Panc1 (cell line): ENCODE measurements around the gene ABCG8. TPM values are rescaled to one million over a fixed set of nuclear protein-coding genes. Genes with fewer than 3 reads are reported as not detected.

Experiments
- ATAC-seq: fragments of 200-7000 bp; cut with Tn5 transposase; 2 replicates; pipeline ENCODE4 v1.9.1; 2020; ENCODE audit warnings: mild to moderate bottlenecking, moderate library complexity
- BruUV-seq: library from RNA; stranded (reverse); fragments of 400-500 nt; replicated peaks from 2 replicates; lab custom pipeline; 2021; lab: Mats Ljungman, UMichigan
- CTCF ChIA-PET: fragments of 300-600 bp; sonication (Branson Sonifier 250); formaldehyde crosslinking; loops from one replicate; lab custom pipeline; 2022; ENCODE audit warnings: antibody characterized with exemption; lab: Charles Lee
- POLR2A ChIA-PET: fragments of 300-600 bp; sonication (Branson Sonifier 250); formaldehyde crosslinking; loops from one replicate; lab custom pipeline; 2022; ENCODE audit warnings: antibody characterized with exemption; lab: Charles Lee
- DNase-seq: peaks from one replicate; pipeline ENCODE4 v3.0.0-alpha.2; 2010; ENCODE audit warnings: low read depth, low spot score
- H3K27ac ChIP-seq: 2 replicates; pipeline ENCODE4 v1.5.1; 2011; ENCODE audit warnings: mild to moderate bottlenecking, low read length, inconsistent platforms
- H3K27me3 ChIP-seq: fragments of 200-500 bp; sonication (Bioruptor generic); 2 replicates; pipeline ENCODE4 v1.6.0; 2014; ENCODE audit warnings: low read length, inconsistent platforms; ENCODE audit not compliant: control insufficient read depth, insufficient read depth
- H3K36me3 ChIP-seq: fragments of 200-500 bp; sonication (Bioruptor generic); 2 replicates; pipeline ENCODE4 v1.5.1; 2014; ENCODE audit warnings: inconsistent platforms, mild to moderate bottlenecking, low read length, moderate library complexity; ENCODE audit not compliant: control insufficient read depth, insufficient read depth
- H3K4me1 ChIP-seq: 2 replicates; pipeline ENCODE4 v1.5.1; 2011; ENCODE audit warnings: inconsistent platforms, mild to moderate bottlenecking, low read length, moderate library complexity; ENCODE audit not compliant: control insufficient read depth, insufficient read depth
- H3K4me3 ChIP-seq, 2 experiments: 2 replicates each; pipeline ENCODE4 v1.5.1; 2011 to 2012; ENCODE audit warnings: low read depth in 2 of 2, low read length in 2 of 2, mild to moderate bottlenecking in 2 of 2, inconsistent platforms in 1 of 2, moderate library complexity in 1 of 2
- H3K9me3 ChIP-seq: fragments of 200-500 bp; sonication (Bioruptor generic); 2 replicates; pipeline ENCODE4 v1.5.1; 2014; ENCODE audit warnings: low read depth, mild to moderate bottlenecking, inconsistent platforms, low read length, moderate library complexity; ENCODE audit not compliant: control insufficient read depth, insufficient read depth
- POLR2AphosphoS5 ChIP-seq: IDR thresholded peaks from 2 replicates; pipeline ENCODE4 v1.6.1; 2012; ENCODE audit warnings: mild to moderate bottlenecking, low read depth, low read length, moderate library complexity
- SIN3A ChIP-seq: IDR thresholded peaks from 2 replicates; pipeline ENCODE4 v1.6.1; 2012; ENCODE audit warnings: low read depth, mild to moderate bottlenecking, low read length, moderate library complexity, borderline replicate concordance; ENCODE audit not compliant: insufficient read depth
- TCF7L2 ChIP-seq: IDR thresholded peaks from 2 replicates; pipeline ENCODE4 v1.6.1; 2011; ENCODE audit warnings: mild to moderate bottlenecking, low read depth, low read length, inconsistent platforms
- in situ Hi-C: cut with HindIII; loops from 2 replicates; pipeline ENCODE4 v1.10.0; 2016; ENCODE audit warnings: low sequenced_read_pairs, low pct_unique_long_range_greater_than_20kb
- intact Hi-C: fragments of 100-400 bp; cut with micrococcal nuclease; formaldehyde crosslinking; loops from one replicate; pipeline ENCODE4 v1.10.0; 2022; ENCODE audit not compliant: unreplicated experiment
- total RNA-seq: library from RNA; stranded (reverse); gene quantifications from one replicate; pipeline ENCODE4 v1.2.1, GENCODE V29; 2021; ENCODE audit not compliant: unreplicated experiment
- TF ChIP-seq, protein P1 (sequence below): fragments of 450-650 bp; IDR thresholded peaks from 2 replicates; pipeline ENCODE4 v1.5.1; 2017; ENCODE audit warnings: mild to moderate bottlenecking
- TF ChIP-seq, protein P2 (sequence below), 2 experiments: IDR thresholded peaks; 2 replicates each; pipeline ENCODE4 v1.6.1; 2011 to 2012; ENCODE audit warnings: low read depth in 2 of 2, control low read depth in 1 of 2, low read length in 1 of 2, mild to moderate bottlenecking in 1 of 2, moderate library complexity in 1 of 2; ENCODE audit not compliant: insufficient read depth in 1 of 2

The ABCG8 gene
- total RNA-seq, 1 experiment from 2014 or later = 0.03 TPM

DNA sequence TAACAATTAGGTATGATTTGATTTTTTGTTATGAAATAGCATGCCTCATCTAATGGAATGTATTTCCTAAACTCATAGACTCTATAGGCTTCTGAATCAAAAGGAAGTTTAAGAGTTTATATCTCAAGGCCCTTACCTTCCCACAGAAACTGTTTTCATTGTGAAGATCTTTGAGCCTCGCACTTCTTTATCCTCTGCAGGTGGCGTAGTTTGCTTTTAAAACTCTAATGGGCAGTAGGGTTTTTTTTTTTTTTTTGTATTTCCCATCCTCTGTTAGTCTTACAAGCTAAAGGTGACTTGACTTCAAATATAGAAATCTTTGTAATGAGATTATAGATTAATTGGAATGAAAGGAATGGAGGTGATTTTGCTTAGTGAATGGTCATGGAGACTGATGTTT lies 36.6 kb upstream of the ABCG8 start:
- CTCF ChIA-PET = no interaction called here
- Histone ChIP-seq H3K4me3 (no peak overlapping the region), H3K4me1 (no peaks in the 10 kb centered on the region), H3K27me3 (no peaks in the 10 kb centered on the region), H3K27ac (no peak overlapping the region), H3K36me3 (no peaks in the 10 kb centered on the region), H3K9me3 (no peaks in the 10 kb centered on the region)
- no peak for ATAC-seq
- BruUV-seq = no TSS peak
- POLR2A ChIA-PET = no interaction called here
- TF ChIP-seq, protein P1, sequence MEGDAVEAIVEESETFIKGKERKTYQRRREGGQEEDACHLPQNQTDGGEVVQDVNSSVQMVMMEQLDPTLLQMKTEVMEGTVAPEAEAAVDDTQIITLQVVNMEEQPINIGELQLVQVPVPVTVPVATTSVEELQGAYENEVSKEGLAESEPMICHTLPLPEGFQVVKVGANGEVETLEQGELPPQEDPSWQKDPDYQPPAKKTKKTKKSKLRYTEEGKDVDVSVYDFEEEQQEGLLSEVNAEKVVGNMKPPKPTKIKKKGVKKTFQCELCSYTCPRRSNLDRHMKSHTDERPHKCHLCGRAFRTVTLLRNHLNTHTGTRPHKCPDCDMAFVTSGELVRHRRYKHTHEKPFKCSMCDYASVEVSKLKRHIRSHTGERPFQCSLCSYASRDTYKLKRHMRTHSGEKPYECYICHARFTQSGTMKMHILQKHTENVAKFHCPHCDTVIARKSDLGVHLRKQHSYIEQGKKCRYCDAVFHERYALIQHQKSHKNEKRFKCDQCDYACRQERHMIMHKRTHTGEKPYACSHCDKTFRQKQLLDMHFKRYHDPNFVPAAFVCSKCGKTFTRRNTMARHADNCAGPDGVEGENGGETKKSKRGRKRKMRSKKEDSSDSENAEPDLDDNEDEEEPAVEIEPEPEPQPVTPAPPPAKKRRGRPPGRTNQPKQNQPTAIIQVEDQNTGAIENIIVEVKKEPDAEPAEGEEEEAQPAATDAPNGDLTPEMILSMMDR = no peak; the same call in 1 of the 2 replicates
- TF ChIP-seq SIN3A (no peak), TCF7L2 (no peak), POLR2AphosphoS5 (no peak)
- TF ChIP-seq, protein P2, sequence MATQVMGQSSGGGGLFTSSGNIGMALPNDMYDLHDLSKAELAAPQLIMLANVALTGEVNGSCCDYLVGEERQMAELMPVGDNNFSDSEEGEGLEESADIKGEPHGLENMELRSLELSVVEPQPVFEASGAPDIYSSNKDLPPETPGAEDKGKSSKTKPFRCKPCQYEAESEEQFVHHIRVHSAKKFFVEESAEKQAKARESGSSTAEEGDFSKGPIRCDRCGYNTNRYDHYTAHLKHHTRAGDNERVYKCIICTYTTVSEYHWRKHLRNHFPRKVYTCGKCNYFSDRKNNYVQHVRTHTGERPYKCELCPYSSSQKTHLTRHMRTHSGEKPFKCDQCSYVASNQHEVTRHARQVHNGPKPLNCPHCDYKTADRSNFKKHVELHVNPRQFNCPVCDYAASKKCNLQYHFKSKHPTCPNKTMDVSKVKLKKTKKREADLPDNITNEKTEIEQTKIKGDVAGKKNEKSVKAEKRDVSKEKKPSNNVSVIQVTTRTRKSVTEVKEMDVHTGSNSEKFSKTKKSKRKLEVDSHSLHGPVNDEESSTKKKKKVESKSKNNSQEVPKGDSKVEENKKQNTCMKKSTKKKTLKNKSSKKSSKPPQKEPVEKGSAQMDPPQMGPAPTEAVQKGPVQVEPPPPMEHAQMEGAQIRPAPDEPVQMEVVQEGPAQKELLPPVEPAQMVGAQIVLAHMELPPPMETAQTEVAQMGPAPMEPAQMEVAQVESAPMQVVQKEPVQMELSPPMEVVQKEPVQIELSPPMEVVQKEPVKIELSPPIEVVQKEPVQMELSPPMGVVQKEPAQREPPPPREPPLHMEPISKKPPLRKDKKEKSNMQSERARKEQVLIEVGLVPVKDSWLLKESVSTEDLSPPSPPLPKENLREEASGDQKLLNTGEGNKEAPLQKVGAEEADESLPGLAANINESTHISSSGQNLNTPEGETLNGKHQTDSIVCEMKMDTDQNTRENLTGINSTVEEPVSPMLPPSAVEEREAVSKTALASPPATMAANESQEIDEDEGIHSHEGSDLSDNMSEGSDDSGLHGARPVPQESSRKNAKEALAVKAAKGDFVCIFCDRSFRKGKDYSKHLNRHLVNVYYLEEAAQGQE (IDR thresholded peaks at IDR 0.05; ENCODE audit: insufficient read depth in 1 of 2, low read depth in 2 of 2, low read length in 1 of 2) = no peak
- in situ Hi-C loops (no loop called here), intact Hi-C loops (no loop called here)
- no peak for DNase-seq

DNA sequence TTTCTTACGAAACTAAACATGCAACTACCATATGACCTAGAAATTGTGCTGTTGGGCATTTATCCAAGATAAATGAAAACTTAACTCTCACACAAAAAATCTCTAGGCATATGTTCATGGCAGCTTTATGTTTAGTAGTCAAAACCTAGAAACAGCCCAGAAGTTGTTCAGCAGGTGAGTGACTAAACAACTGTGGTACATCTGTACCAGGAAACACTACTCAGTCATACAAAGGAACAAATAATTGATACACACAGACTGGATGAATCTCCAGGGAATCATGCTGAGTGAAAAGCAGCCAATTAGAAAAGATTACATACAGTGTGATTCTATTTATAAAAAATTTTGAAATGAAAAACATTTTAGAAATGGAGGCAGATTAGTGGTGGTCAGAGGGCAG lies 35.7 kb upstream of the ABCG8 start:
- Histone ChIP-seq H3K27me3 (no peaks in the 10 kb centered on the region), H3K4me1 (no peaks in the 10 kb centered on the region), H3K9me3 (no peaks in the 10 kb centered on the region), H3K4me3 (no peak overlapping the region), H3K36me3 (no peaks in the 10 kb centered on the region), H3K27ac (no peak overlapping the region)
- ATAC-seq (no peak), DNase-seq (no peak)
- intact Hi-C loops (no loop called here), in situ Hi-C loops (no loop called here)
- CTCF ChIA-PET = no interaction called here
- POLR2A ChIA-PET = no interaction called here
- no TSS peak for BruUV-seq
- TF ChIP-seq TCF7L2 = no peak

DNA sequence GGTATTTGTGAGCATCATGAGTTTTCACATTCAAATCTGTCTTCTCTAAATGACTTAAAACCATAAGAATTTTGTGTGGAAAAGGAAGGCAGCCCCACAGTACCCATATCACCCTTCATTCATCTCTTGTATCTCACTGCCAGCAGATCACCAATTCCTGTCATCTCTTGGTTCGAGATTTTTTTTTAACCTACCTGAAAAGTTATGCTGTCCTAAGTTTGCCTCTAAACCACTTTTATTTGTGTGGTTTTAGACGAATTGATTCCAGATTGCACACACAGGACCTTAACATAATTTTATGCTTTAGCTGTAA lies 32.1 kb upstream of the ABCG8 start:
- POLR2A ChIA-PET = no interaction called here

More for the DNA sequence above, 32.1 kb upstream of the ABCG8 start:
- CTCF ChIA-PET = no interaction called here
- Histone ChIP-seq H3K4me3 (no peak overlapping the region), H3K9me3 (no peaks in the 10 kb centered on the region), H3K36me3 (no peaks in the 10 kb centered on the region), H3K27ac (no peak overlapping the region), H3K4me1 (no peaks in the 10 kb centered on the region), H3K27me3 (no peaks in the 10 kb centered on the region)
- intact Hi-C loops = no loop called here
- ATAC-seq (no peak), DNase-seq (no peak)
- in situ Hi-C loops = no loop called here
- TF ChIP-seq, protein P2 (IDR thresholded peaks at IDR 0.05; ENCODE audit: insufficient read depth in 1 of 2, low read depth in 2 of 2, low read length in 1 of 2) = no peak
- no peak for TF ChIP-seq TCF7L2
- no peak for TF ChIP-seq POLR2AphosphoS5
- TF ChIP-seq, protein P1 = no peak
- no peak for TF ChIP-seq SIN3A
- BruUV-seq = no TSS peak
